GM12891 (cell line): ENCODE measurements around the gene CRAT.

Source experiments
- PAX5 ChIP-seq: IDR thresholded peaks from 2 replicates; pipeline ENCODE4 v1.6.1; 2011; ENCODE audit warnings: low read length, moderate library complexity, mild to moderate bottlenecking; ENCODE audit not compliant: insufficient read depth, severe bottlenecking
- POLR2A ChIP-seq: IDR thresholded peaks from 2 replicates; pipeline ENCODE4 v1.6.1; 2011; ENCODE audit warnings: low read depth, low read length, control low read depth
- POLR2AphosphoS5 ChIP-seq: IDR thresholded peaks from 2 replicates; pipeline ENCODE4 v1.6.1; 2011; ENCODE audit warnings: low read depth, low read length, control low read depth
- POU2F2 ChIP-seq: IDR thresholded peaks from 2 replicates; pipeline ENCODE4 v1.6.1; 2011; ENCODE audit warnings: low read depth, mild to moderate bottlenecking, control low read depth, low read length, moderate library complexity
- SPI1 ChIP-seq: IDR thresholded peaks from 2 replicates; pipeline ENCODE4 v1.6.1; 2011; ENCODE audit warnings: low read depth, low read length, control low read depth
- TAF1 ChIP-seq: IDR thresholded peaks from 2 replicates; pipeline ENCODE4 v1.6.1; 2011; ENCODE audit warnings: low read depth, low read length, control low read depth

GRCh38 chr9:129101279-129101678, 9.3 kb downstream of the CRAT start:
- no peak for TF ChIP-seq POLR2A
- no peak for TF ChIP-seq POLR2AphosphoS5
- TF ChIP-seq PAX5 = no peak
- no peak for TF ChIP-seq TAF1
- TF ChIP-seq POU2F2 = no peak
- no peak for TF ChIP-seq SPI1
